ENCODE results near the gene ITCH.

The ITCH gene

GRCh38 chr20:34535857-34536256 lies 172.8 kb downstream of the ITCH start:
- DNase-seq = no peak

- no peak for DNase-seq
These were observed 173.8 kb downstream of the ITCH start for GRCh38 chr20:34536798-34537394.

GRCh38 chr20:34537651-34538050 lies 174.6 kb downstream of the ITCH start:
- DNase-seq = no peak

- peak; percentile 79 for DNase-seq
These were observed 175.6 kb downstream of the ITCH start for GRCh38 chr20:34538671-34539123.

GRCh38 chr20:34539756-34540155 lies 176.7 kb downstream of the ITCH start:
- no peak for DNase-seq

GRCh38 chr20:34540596-34541263 lies 177.7 kb downstream of the ITCH start:
- DNase-seq = no peak

GRCh38 chr20:34541264-34541901 lies 178.3 kb downstream of the ITCH start:
- no peak for DNase-seq

- no peak for DNase-seq
These were observed 178.8 kb downstream of the ITCH start for GRCh38 chr20:34541917-34542316.

- DNase-seq = no peak
These were observed 179.4 kb downstream of the ITCH start for GRCh38 chr20:34542439-34542838.

GRCh38 chr20:34543463-34544056 lies 180.5 kb downstream of the ITCH start:
- DNase-seq = no peak

- DNase-seq = no peak
These were observed 181.2 kb downstream of the ITCH start for GRCh38 chr20:34544109-34544796.

GRCh38 chr20:34546751-34547181 lies 183.7 kb downstream of the ITCH start:
- no peak for DNase-seq

GRCh38 chr20:34547844-34548613 lies 185.0 kb downstream of the ITCH start:
- no peak for DNase-seq

GRCh38 chr20:34549291-34549928 lies 186.3 kb downstream of the ITCH start:
- no peak for DNase-seq

GRCh38 chr20:34549929-34550305 lies 186.8 kb downstream of the ITCH start:
- no peak for DNase-seq

- DNase-seq = no peak
These were observed 189.5 kb downstream of the ITCH start for GRCh38 chr20:34552569-34552968.

GRCh38 chr20:34553366-34553867 lies 190.3 kb downstream of the ITCH start:
- DNase-seq = no peak

- DNase-seq = no peak
These were observed 194.9 kb downstream of the ITCH start for GRCh38 chr20:34557936-34558319.

- DNase-seq = peak; percentile 94
These were observed 195.5 kb downstream of the ITCH start, which contains the start of gene MAP1LC3A for GRCh38 chr20:34558320-34559218. TSS of gene MAP1LC3A (plus strand) at chr20:34558718. CDS start at chr20:34558869, 151 bp downstream.
